NCI-H82 treated with DMSO at 0.1 percent for 48 hours (cell line): ENCODE data around the gene MAP6.
"Not testable (repeated sequence)": the region's sequence is repeated elsewhere in the genome, so short reads cannot be mapped to it uniquely, and the experiment has no call there.

Source experiments
- DNase-seq: peaks from one replicate; lab custom pipeline; 2025; ENCODE audit not compliant: unreplicated experiment; lab: John Stamatoyannopoulos, UW

Gene MAP6

GRCh38 chr11:75668451-75669297 lies at the start of gene MAP6:
Gene MAP6, minus strand, starts transcription at chr11:75669038. Its CDS starts 669 bp downstream, at chr11:75668369.
- no peak for DNase-seq

DNA sequence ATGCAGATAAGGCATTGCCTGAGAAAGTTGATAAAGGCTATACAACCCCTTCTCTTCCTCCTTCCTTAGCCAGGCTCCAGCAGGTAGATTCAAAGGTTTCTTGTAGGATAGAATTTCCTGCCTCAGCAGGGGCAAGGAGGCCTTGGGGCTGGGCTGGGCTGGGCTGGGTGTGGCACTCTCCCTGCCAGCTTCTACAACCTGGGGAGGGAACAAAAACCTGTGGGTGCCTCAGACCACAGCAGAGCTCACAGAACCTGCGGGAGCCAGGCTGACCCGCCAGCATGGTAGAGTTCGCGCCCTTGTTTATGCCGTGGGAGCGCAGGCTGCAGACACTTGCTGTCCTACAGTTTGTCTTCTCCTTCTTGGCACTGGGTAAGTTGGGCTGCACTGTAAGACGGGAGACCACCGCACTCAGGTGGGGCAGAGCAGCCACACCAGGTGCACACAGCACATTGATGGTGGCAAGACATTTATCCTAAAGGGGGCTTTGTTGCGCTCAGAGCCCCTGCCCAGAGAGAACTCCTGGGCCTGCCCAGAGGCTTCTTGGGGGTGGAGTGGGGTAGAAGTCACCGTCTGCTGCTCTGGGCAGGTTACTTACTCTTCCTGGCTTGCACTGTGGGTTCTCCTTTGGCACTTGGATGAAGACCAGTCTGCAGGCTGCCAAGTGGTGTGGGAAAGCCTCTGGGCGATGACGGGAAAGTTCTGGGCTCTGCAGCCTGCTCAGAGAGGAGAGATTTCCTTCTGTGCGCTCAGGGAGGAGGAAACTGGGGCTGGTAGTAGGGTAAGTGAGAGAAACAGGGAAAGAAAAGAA lies 49.0 kb upstream of the MAP6 start, which contains the start of gene MOGAT2:
Gene MOGAT2 (plus strand): TSS at position 231 of the 811 bp plus-strand sequence. CDS start 51 bp downstream, at position 282.
- no peak for DNase-seq

- DNase-seq = no peak
Measured at GRCh38 chr11:75716659-75717058, 47.8 kb upstream of the MAP6 start.

DNA sequence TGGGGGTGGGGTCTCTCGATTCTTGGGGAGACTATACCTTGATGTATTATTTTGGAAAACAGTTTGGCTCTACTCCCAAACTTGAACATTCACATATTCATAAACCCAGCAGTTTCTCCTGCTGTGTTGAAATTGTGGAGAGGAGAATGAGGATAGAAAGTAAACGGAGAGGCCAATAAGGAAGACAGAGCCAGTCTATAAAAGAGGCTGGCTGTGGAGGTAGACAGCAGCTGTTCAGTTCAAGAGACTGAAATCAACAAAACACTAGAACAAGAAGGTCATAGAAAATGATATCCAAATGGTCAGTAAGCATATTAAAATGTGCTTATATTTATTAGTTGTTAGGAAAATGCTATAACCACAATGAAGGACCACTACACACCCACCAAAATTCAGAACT lies 46.9 kb upstream of the MAP6 start:
- DNase-seq = no peak

DNA sequence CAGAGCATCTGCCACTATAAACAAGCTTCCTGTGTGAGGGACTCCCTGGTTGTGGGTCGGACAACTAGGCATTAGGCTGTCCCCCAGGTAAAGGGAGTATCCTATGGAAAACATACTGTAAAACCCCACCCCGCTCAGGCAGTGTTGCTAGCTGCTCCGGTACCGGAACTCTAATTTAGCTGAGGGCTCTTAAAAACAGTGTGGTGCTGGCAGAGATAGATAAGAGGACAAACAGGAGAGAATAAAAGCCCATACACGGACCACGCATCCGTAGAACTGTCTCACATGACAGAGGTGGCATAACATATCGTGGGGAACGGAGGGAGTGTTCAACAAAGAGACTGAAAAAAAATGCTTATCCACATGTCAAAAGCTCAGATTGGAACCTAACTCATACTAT lies 45.4 kb upstream of the MAP6 start:
- no peak for DNase-seq

GRCh38 chr11:75706260-75706729 lies 37.5 kb upstream of the MAP6 start:
- DNase-seq = peak; percentile 47

GRCh38 chr11:75705541-75705940 lies 36.7 kb upstream of the MAP6 start:
- no peak for DNase-seq

DNA sequence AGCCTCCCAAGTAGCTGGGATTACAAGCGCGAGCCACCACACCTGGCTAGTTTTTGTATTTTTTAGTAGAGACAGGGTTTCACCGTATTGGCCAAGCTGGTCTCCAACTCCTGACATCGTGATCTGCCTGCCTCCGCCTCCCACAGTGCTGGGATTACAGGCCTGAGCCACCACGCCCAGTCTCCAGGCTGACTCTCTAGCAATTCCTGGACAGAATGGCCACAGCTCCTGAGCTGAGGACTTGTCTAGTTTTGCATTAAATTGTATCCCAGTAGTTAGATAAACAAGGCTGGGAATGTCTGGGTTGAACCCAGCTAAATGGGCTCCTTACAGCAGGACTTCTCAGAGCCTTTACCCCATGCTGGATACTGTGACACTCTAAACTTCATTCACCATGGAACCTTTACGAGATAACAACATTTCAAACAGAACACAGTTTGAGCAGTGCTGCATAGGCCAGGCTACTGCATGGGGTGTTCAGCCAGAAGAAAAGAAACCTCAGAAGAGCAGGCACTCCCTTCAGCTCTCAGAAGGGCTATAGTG lies 34.9 kb upstream of the MAP6 start:
- DNase-seq = no peak

DNA sequence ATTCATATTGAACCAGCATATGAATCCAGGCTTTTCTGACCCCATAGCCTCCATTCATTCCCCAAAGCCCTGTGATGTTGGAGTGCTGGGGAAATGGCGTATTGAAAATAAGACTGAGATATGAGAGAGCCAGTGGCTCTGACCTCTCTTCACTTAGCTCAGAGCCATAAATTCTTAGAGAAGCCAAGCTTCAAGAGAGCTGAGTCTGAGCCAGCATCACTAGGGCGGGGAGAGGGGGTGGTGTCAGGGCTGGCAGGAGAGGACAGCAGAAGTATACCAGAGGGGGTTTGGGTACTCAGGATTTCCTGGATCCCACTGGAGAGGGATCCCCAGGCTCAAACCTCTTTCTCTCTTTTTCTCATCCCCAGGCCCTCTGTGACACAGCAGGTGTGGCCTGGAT lies 32.1 kb upstream of the MAP6 start:
- no peak for DNase-seq

DNA sequence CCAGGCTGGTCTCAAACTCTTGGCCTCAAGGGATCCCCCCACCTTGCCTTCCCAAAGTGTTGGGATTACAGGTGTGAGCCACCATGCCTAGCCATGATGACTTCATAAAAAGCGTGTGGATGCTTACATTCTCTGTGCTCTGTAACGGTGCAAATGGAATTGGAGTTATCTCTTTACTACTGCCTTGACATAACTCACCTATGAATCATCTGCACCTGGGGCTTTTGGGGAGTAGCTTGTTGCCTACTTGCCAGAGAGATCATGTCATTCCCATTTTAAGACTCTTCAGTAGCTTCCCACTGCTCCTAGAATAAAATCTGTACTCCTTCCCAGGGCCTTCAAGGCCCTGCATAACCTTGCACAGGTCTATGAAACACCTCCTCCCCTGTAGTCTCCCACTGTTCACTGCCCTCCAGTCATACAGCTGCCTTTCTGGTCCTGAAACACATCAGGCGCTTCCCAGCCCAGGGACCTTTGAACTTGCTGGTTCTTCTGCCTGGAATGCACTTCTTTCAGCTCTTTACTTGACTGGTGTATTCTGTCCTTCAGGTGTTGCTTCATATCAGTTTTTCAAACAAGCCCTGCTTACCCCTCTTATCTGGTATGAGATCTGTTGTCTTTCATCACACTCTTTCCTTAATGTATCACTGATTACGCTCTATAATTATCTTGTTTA lies 29.2 kb upstream of the MAP6 start:
- no peak for DNase-seq

DNA sequence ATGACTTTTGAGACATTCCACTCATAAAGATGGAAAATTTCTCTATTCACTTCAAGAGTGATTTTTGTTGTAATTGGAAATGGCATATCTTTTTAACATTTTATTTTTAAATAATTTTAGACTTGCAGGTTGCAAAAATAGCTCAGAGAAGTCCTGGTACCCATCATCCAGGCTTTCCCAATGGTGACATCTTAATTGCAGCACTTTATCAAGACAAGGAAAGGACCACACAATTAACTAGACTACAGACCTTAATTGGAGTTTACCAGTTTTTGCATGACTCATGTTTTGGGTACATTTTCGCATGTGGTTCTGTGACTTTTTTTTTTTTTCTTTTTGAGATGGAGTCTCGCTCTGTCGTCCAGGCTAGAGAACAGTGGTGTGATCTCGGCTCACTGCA lies 23.0 kb upstream of the MAP6 start:
- no peak for DNase-seq

DNA sequence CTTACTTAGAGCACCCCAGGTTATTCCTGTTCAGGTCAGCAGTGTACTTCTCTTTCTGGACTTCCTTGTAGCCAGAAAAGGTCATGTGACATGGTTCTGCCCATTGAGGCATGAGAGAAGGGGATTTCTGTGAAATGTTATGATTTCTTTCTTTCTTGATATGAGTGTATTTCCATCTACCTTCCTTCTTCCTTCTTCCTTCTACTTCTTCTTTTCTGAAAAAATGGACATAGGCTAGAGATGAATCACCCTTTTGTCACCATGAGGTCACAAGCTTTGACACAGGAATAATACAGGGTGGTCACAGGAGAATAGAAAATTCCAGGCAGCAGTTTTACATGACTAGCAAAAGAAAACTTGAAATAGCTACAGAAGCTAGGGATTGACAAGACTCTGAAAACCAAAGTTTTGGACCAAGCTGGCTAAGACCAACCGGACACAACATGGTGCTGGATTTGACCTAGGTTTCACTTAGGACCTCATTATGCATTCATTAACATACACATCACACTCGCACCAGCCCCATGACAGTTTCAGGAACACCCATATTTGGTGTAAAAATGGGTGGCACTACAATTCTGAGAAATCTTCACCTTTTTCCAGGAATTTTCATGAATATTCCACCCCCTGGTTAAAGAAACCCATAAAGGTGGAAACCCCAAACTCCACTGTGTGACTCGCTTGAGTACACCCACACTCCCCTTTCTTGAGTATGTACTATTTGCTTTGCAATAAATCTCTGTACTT lies 21.2 kb upstream of the MAP6 start:
- DNase-seq = no peak

- not testable (repeated sequence) for DNase-seq
Measured at GRCh38 chr11:75683856-75684255, 15.0 kb upstream of the MAP6 start.

GRCh38 chr11:75679566-75679965 lies 10.7 kb upstream of the MAP6 start:
- no peak for DNase-seq

GRCh38 chr11:75678620-75679259 lies 9.9 kb upstream of the MAP6 start:
- no peak for DNase-seq

DNA sequence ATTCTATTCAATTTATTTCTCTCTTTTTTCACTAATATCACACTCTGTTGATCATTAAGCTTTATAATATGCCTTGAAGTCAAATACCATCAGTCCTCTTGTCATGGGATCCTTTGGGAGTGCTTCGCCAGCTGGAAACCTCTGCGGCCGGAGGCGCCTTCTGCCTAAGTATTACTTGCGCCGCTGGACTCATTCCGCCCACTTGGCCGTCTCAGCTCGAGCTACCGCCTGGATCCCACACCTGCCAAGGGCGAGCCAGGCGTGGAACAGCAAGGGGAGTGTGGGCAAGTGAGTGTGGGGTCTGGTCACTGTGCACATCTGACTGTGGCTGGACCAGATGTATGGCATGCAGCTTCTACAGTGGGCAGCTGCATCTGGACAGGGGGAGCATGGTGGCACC lies 9.1 kb upstream of the MAP6 start:
- no peak for DNase-seq

- no peak for DNase-seq
Measured at GRCh38 chr11:75677275-75677674, 8.4 kb upstream of the MAP6 start.

GRCh38 chr11:75673977-75674582 lies 5.2 kb upstream of the MAP6 start:
- no peak for DNase-seq

DNA sequence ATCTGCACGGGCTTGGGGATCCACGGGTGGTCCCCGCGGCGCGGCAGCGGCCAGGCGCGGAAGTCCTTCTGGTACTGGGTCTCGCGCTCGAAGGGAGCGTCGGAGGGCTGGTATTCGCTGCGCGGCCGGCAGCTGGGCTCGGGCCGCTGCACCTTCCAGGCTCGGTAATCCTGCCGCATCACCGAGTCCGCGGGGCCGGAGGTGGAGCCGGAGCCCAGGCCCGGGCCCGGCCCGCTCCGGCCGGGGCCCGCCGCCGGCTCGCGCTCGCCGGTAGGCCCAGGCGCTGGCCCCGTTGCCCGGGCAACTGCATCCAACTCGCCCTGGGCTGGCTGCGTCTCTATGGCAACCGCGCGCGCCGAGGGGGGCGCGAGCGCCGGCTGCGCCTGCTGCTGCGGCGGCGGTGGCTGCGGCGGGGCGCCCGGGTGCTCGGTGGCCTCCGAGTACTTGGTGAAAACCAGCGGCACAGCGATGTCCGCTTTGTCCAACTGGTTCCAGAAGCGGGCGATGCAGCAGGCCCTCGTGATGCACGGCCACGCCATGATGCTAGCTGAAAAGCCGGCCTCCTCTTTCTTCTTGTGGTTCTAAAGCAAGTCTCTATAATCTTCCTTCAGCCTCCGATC lies 897 bp downstream of the MAP6 start:
- no peak for DNase-seq
